ENCODE data around the gene KLHL3.

Gene KLHL3

GRCh38 chr5:137627706-137628105 lies 108.2 kb downstream of the KLHL3 start:
- DNase-seq = no peak

- DNase-seq = no peak
Measured at GRCh38 chr5:137627293-137627692, 108.6 kb downstream of the KLHL3 start.

GRCh38 chr5:137624786-137625349 lies 111.0 kb downstream of the KLHL3 start:
- DNase-seq = no peak

GRCh38 chr5:137622850-137623249 lies 113.0 kb downstream of the KLHL3 start:
- no peak for DNase-seq

GRCh38 chr5:137621861-137622823 lies 113.7 kb downstream of the KLHL3 start:
- DNase-seq = no peak

- no peak for DNase-seq
Measured at GRCh38 chr5:137621306-137621705, 114.6 kb downstream of the KLHL3 start.

GRCh38 chr5:137619191-137619870 lies 116.6 kb downstream of the KLHL3 start:
- DNase-seq = no peak

GRCh38 chr5:137618476-137618875 lies 117.4 kb downstream of the KLHL3 start:
- no peak for DNase-seq

- DNase-seq = no peak
Measured at GRCh38 chr5:137617528-137618205, 118.2 kb downstream of the KLHL3 start.

GRCh38 chr5:137616046-137616445 lies 119.8 kb downstream of the KLHL3 start:
- DNase-seq = no peak

GRCh38 chr5:137615171-137615775 lies 120.6 kb downstream of the KLHL3 start:
- no peak for DNase-seq

GRCh38 chr5:137613554-137614265 lies 122.2 kb downstream of the KLHL3 start:
- DNase-seq = no peak

GRCh38 chr5:137612576-137612975 lies 123.3 kb downstream of the KLHL3 start:
- no peak for DNase-seq

GRCh38 chr5:137611794-137612435 lies 124.0 kb downstream of the KLHL3 start:
- no peak for DNase-seq

GRCh38 chr5:137611011-137611580 lies 124.8 kb downstream of the KLHL3 start:
- no peak for DNase-seq

GRCh38 chr5:137610598-137610997 lies 125.3 kb downstream of the KLHL3 start:
- no peak for DNase-seq

- DNase-seq = no peak
Measured at GRCh38 chr5:137609127-137609526, 126.8 kb downstream of the KLHL3 start.

- DNase-seq = no peak
Measured at GRCh38 chr5:137607771-137608170, 128.1 kb downstream of the KLHL3 start.

GRCh38 chr5:137606401-137606800 lies 129.5 kb downstream of the KLHL3 start:
- DNase-seq = no peak

- DNase-seq = no peak
Measured at GRCh38 chr5:137605411-137605810, 130.5 kb downstream of the KLHL3 start.
